Lung microvascular endothelial cell (primary cell): Measurements from ENCODE around the gene LRRC53. TPM values are rescaled to one million over a fixed set of nuclear protein-coding genes. Genes with fewer than 3 reads are reported as not detected.

Source experiments
- DNase-seq, 2 donors: peaks; one replicate each; pipeline versions ENCODE4 v3.0.0 to v3.0.0-alpha.2; 2010; ENCODE audit warnings: low read depth in 2 of 2
- total RNA-seq: library from RNA; depleted of rRNA; stranded (reverse); fragments of >200 nt; gene quantifications from 2 replicates; pipeline ENCODE4 v1.2.1, GENCODE V29; 2014

LRRC53 gene
- not detected in 2 replicates for total RNA-seq

- no peak for DNase-seq
Observed at GRCh38 chr1:74512170-74512915, at the start of gene LRRC53. TSS of gene LRRC53 (minus strand) at chr1:74512611. CDS start at chr1:74483349, 29,262 bp downstream.

GRCh38 chr1:74549932-74550331 lies 37.5 kb upstream of the LRRC53 start:
- no peak for DNase-seq

GRCh38 chr1:74548961-74549750 lies 36.7 kb upstream of the LRRC53 start:
- DNase-seq = no peak

- DNase-seq = no peak
Observed at GRCh38 chr1:74545821-74546220, 33.4 kb upstream of the LRRC53 start.

- no peak for DNase-seq
Observed at GRCh38 chr1:74534241-74534640, 21.8 kb upstream of the LRRC53 start.

- no peak for DNase-seq
Observed at GRCh38 chr1:74531796-74532195, 19.4 kb upstream of the LRRC53 start.

GRCh38 chr1:74530892-74531291 lies 18.5 kb upstream of the LRRC53 start:
- no peak for DNase-seq

GRCh38 chr1:74528123-74528522 lies 15.7 kb upstream of the LRRC53 start:
- DNase-seq = no peak

GRCh38 chr1:74526708-74527107 lies 14.3 kb upstream of the LRRC53 start:
- DNase-seq = no peak

GRCh38 chr1:74523873-74524480 lies 11.6 kb upstream of the LRRC53 start:
- no peak for DNase-seq

GRCh38 chr1:74522148-74522547 lies 9.7 kb upstream of the LRRC53 start:
- DNase-seq = no peak

- no peak for DNase-seq
Observed at GRCh38 chr1:74517599-74518051, 5.2 kb upstream of the LRRC53 start.

- no peak for DNase-seq
Observed at GRCh38 chr1:74513411-74514300, 1.2 kb upstream of the LRRC53 start.

- DNase-seq = no peak
Observed at GRCh38 chr1:74508449-74508848, 4.0 kb downstream of the LRRC53 start.

GRCh38 chr1:74505928-74506710 lies 6.3 kb downstream of the LRRC53 start:
- DNase-seq = no peak

GRCh38 chr1:74504933-74505512 lies 7.4 kb downstream of the LRRC53 start:
- DNase-seq = no peak

- peak; percentile 45 to 50 for DNase-seq
Observed at GRCh38 chr1:74504125-74504932, 8.1 kb downstream of the LRRC53 start.

GRCh38 chr1:74502858-74503257 lies 9.6 kb downstream of the LRRC53 start:
- no peak for DNase-seq

GRCh38 chr1:74502432-74502831 lies 10.0 kb downstream of the LRRC53 start:
- peak; percentile 55 to 63 for DNase-seq
